ENCODE measurements around the gene COASY.
"Not testable (repeated sequence)": the region's sequence is repeated elsewhere in the genome, so short reads cannot be mapped to it uniquely, and the experiment has no call there.

COASY gene

GRCh38 chr17:42535155-42536047 lies 26.5 kb upstream of the COASY start:
- DNase-seq = no peak

- peak; percentile 97 for DNase-seq
Observed at GRCh38 chr17:42536048-42536371, 25.9 kb upstream of the COASY start, which contains the start of gene NAGLU. Gene NAGLU, plus strand, starts transcription at chr17:42536241. Its CDS starts 32 bp downstream, at chr17:42536273.

- peak; percentile 73 for DNase-seq
Observed at GRCh38 chr17:42536372-42537155, 25.4 kb upstream of the COASY start.

- DNase-seq = no peak
Observed at GRCh38 chr17:42537156-42537805, 24.7 kb upstream of the COASY start.

GRCh38 chr17:42537826-42538451 lies 24.0 kb upstream of the COASY start:
- no peak for DNase-seq

- DNase-seq = no peak
Observed at GRCh38 chr17:42538482-42538881, 23.5 kb upstream of the COASY start.

GRCh38 chr17:42540558-42540957 lies 21.4 kb upstream of the COASY start:
- DNase-seq = not testable (repeated sequence)

- no peak for DNase-seq
Observed at GRCh38 chr17:42541041-42541833, 20.7 kb upstream of the COASY start.

- DNase-seq = no peak
Observed at GRCh38 chr17:42543190-42544079, 18.5 kb upstream of the COASY start.

GRCh38 chr17:42544874-42545283 lies 17.1 kb upstream of the COASY start:
- no peak for DNase-seq

- not testable (repeated sequence) for DNase-seq
Observed at GRCh38 chr17:42545755-42546505, 16.0 kb upstream of the COASY start.

- DNase-seq = no peak
Observed at GRCh38 chr17:42547001-42547461, 14.9 kb upstream of the COASY start.

GRCh38 chr17:42547698-42548069 lies 14.3 kb upstream of the COASY start:
- no peak for DNase-seq

GRCh38 chr17:42548070-42548837 lies 13.7 kb upstream of the COASY start:
- DNase-seq = peak; percentile 56

- no peak for DNase-seq
Observed at GRCh38 chr17:42548993-42549755, 12.8 kb upstream of the COASY start.

GRCh38 chr17:42552736-42553135 lies 9.2 kb upstream of the COASY start, which contains the start of gene HSD17B1:
Gene HSD17B1, plus strand, starts transcription at chr17:42552923. Its CDS starts 11 bp downstream, at chr17:42552934.
- DNase-seq = not testable (repeated sequence)

- no peak for DNase-seq
Observed at GRCh38 chr17:42553161-42553818, 8.7 kb upstream of the COASY start.

- DNase-seq = no peak
Observed at GRCh38 chr17:42553866-42554249, 8.1 kb upstream of the COASY start.

Measured in NCI-H2171 (cell line).